HCEC 1CT (cell line): ENCODE data around the gene ABCA3.
A peak's percentile ranks its signal among the peaks of the same experiment; 100 is the strongest.
"Not testable (repeated sequence)": the region's sequence is repeated elsewhere in the genome, so short reads cannot be mapped to it uniquely, and the experiment has no call there.

Experiments
- DNase-seq: peaks from one replicate; pipeline ENCODE4 v3.0.0-alpha.2; 2017

ABCA3 gene

DNA sequence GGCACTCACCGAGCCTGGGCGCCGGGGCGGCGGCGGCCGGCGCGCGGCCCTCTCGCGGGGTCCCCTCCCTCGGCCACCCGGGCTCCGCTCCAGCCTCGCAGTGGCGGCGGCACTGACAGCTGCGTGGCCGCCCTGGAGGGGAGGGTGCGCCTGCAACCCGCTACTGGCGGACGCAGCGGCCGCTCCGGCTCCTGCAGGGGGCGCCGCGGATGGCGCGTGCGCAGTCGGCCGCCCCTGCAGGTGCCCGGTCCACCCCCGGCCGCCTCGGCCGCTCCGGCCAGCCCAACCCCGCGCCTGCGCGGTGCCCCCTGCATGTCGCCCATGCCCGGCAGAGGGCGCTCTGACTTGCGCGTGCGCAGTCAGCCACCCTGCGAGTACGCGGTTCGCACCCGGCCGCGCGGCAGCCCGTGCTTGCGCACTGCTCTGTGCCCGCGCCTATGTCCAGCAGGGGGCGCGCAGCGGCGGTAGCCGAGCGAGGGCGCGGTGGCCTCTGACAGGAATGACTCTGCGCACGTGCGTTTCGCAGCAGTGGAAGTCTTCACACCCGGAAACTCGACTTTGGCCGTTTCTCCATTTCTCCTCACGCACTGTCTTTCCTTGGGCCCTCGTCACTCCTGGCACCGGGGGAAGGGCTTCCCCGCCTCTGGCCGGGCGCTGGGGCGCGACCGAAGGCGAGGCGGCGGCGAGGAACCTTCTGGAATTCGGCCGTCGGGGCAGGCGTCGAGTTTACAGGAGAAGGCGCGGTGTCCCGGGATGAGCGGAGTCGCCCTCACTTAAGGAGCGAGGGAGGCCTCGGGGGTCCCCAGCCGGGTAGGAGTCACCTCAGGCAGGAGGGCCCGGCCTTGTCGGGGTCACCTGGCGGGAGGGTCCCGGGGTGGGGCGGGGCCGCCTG is at the start of gene ABCA3:
TSS of gene ABCA3 (minus strand) at position 165 of the 892 bp plus-strand sequence. CDS start 14,262 bp downstream, outside the sequence.
- peak; percentile 69 for DNase-seq

DNA sequence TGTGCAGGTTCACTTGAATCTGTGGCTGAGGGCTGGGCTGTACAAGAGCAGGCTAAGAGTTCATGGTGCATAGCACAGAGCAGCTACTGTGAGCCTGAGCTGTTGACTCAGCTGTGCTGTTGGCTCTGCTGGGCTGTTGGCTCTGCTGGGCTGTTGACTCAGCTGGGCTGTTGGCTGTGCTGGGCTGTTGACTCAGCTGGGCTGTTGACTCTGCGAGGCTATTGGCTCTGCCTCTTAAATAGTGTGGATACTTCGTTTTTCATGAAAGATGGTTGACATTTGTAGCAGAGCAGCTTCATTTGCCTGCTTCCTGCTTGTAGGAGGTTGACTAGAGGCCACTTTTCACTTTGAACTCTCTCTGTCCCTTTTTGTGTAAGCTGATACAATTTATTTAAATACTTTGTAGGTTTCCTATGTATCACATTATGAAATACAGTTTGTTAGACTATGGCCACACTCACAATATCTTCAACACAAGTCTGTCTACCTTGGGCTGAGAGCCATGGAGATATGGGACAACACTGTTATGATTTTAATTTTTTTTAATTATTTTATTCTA is 48.4 kb upstream of the ABCA3 start:
- peak; percentile 47 for DNase-seq

DNA sequence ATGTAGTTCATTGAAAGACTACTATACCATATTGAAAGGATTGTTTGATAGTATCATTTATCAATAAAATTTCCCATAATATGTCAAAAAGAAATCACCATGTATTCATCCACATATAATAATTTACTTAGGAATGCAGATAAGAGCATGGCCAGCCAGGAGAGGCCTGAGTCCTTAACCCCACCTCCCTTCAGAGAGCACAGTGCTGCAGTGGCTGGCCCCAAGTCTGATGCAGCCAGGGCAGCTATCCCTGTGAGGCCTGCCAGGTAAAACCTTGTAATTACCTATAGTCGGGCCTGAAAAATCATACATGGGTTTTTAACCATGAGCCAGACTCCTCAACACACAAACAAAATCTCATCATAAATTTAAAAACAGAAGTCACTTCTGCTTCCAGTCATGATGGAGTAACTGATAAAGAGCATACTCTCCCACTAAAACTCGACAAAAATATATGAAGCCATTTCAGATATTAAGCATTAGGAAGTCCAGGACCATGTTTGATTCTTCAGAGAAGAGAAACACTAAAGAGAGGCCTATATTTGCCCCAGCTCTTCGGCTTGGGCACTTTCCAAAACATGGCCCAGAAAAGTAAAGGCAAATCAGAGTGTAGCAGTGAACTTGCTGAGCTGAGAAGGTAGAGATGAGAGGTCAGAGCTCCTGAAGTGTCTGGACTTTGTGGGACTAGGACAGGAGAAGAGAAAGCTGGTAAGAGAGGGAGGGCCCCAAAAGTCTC is 47.8 kb upstream of the ABCA3 start:
- no peak for DNase-seq

DNA sequence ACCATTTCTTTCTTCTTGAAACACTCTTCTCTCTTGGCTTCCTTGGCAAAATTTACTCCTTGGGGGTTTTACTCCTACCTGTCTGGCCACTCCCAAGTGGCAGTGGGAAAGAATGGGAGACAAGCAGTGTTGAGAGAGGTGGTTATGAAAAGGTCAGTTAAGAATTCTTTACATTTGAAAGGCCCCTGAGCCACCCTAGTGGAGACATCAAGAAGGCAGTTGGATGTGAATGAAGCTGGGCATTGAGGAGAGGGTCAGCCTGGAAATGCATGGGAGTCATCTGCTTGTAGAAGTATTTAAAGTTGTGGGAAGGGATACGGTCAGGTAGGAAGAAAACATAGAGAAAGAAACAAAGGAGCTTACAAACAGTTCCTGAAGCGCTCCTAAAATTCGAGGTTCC is 46.5 kb upstream of the ABCA3 start:
- no peak for DNase-seq

DNA sequence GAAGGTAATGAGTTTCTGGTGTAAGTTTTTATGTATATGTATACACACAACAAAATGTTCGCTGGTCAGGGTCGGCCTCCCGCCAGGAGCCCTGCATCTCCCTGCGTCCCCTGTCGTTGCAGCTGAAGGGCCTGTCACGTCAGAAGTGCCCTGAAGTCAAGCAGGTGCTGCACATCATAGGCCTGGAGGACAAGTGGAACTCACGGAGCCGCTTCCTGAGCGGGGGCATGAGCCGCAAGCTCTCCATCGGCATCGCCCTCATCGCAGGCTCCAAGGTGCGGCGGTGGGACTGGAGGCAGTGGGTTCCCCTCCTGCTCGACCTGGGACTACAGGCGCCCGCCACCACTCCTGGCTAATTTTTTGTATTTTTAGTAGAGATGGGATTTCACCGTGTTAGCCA is 45.5 kb upstream of the ABCA3 start:
- not testable (repeated sequence) for DNase-seq

DNA sequence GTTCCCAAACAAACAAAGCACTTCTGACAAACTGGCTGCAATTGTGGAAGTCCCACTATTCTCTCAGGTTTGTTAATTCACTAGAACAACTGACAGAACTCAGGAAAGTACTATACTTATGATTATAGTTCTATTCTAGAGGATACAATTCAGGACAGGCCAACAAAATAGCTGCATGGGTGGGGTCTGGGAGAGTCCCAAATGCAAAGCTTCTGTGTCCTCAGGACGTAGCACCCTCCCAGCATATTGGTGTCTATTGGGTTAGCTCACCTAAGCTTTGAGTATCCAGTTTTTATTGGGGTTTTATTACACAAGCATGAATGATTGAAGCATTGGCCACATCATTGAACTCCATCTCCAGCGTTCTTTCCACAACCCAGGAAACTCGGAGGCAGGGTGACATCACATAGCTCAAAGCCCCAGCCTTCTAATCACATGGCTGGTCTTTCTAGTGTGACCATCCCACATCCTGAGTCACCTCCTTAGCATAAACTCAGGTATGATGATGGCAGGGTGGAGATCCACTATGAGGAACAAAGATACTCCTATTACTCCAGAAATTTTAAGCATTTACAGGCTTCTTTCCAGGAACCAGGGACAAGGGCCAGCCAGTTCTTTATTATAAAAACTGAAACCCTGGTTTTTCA is 44.8 kb upstream of the ABCA3 start:
- DNase-seq: no peak

DNA sequence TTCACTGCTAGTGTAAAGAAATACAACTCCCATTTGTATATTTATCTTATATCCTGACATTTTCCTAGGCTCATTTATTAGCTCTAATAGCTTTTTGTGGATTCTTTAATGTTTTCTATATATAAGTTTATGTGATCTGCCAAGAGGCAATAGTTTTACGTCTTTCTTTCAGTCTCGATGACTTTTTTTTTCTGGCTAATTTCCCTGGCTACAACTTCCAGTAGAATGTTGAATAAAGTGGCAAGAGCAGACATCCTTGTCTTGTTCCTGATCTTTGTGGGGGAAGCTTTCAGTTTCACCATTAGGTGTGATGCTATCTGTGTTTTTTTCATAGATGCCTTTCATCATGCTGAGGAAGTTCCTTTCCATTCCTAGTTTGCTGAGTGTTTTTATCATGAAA is 43.9 kb upstream of the ABCA3 start:
- DNase-seq: no peak

DNA sequence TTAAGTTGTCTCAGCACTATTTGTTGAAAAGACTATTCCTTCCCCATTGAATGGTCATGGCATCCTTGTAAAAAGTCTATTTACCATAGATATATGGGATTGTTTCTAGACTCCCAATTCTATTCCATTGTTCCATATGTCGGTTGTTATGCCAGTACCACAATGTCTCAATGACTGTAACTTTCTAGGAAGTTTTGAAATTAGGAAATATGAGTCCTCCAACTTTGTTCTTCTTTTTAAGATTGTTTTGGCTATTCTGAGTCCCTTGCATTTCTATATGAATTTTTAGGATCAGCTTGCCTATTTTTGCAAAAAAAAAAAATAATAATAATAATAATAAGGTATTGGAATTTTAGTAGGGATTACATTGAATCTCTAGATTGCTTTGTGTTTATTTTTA is 43.0 kb upstream of the ABCA3 start:
- no peak for DNase-seq

DNA sequence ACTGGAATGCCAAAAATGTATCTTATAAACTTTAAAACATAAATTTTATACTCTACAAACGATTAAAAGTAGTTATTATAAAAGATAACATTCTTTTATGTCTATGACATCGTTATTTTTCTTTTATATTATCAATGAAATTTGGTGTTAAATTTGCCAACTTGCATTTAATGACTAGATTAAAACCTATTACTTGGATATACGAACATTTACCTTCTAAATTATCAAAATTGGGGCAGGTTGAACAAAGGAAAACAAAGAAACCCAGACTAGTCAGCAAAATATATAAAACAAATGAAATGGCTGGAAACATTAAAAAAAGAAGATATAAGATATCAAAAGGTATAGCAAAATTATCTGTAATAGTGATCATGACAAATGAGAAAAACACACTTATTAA is 34.1 kb upstream of the ABCA3 start:
- no peak for DNase-seq

DNA sequence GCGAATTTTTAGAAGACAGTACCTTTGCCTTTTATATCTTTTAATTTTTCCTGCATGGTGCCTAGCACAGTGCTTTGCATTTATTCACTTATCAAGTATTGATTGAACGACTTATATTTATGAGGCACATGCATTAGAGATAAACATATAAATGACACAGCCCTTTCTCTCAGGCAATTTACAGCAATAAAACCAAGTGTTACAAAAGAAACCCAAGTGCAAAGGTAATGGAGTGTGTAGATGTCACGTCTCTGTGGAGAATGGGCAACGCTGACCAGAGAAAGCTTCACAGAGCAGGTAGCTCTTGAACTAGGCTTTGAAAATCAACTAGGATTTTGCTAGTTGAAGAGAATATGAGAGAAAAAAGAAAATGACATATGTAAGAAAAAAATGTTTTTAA is 32.6 kb upstream of the ABCA3 start:
- DNase-seq: no peak

DNA sequence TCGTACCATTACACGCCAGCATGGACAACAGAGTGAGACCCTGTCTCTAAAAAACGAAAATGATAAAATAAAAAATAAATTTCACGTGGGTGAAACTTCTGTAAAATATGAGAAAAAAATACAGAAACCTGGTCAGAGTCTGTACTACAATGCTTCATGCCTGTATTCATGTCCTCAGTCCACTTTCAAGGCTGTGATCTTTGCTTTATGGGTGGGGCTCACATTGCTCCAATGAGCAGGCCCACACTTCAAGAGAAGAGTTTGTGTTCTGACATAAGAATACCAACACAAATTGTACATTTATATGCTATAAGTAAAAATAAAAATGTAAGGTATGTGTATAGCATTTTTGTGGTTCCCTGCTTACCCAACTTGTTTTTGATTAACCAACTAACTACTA is 32.2 kb upstream of the ABCA3 start:
- no peak for DNase-seq

DNA sequence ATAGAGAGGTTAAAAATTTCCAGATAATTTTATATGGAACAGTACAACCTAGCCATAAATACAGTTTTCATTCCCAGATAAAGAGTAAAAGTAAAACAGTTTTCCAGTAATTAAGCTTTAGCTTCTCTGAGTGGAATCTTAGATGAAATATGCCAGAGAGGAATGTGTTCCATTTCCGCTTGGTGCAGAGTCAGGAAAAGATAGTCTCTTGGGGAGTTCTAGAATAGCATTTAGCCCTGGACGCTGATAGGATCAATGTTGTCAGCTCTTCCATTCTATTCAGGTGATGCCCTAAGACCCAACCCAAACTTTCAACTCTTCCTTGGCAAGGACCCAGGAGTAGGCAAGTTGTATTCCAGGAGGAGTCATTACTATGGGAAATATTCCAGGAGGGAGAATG is 30.9 kb upstream of the ABCA3 start:
- DNase-seq: no peak

DNA sequence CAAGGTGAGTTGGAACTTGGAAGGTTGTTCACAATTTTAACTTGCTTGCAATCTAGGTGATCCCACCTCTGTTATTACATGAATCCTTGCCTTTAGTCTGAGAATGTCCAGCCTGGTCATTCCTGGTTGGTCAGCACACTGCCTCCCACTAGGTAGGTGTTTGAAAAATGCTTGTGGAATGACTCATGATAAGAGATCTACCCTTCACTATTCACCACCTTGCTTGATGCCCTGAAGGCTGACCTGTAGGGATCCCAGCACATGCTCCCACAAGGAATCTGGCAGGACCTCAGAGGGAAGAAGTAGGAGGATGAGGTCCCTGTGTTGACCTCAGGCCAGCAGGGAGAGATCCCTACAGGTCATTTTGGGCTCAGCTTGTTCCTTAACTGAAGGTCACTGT is 30.2 kb upstream of the ABCA3 start:
- no peak for DNase-seq

DNA sequence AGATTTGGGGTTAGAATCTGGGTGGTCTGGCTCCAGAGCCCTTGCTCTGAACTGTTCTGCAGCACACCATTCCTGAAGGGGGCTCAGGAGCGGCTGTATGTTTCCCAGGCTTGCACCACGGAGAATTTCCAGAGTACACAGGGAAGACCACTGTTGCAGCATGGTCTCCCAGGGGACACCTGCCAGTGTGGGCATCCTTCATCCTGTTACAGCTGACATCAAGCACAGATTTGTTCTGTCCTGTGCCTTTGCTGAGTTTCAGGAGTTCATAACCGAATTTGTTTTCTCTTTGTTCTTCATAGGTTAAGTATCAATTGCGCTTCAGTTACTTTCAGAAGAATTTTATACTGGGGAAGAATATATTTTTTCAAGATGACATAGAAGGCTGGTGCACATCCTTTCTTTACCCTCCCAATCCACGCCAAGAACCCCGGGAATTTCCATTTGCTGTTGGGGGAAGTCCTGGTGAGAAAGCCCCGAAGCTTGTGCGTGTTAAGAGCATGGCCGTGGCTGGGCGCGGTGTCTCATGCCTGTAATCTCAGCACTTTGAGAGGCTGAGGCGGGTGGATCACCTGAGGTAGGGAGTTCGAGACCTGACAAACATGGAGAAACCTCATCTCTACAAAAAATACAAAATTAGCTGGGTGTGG is 26.3 kb upstream of the ABCA3 start:
- no peak for DNase-seq

DNA sequence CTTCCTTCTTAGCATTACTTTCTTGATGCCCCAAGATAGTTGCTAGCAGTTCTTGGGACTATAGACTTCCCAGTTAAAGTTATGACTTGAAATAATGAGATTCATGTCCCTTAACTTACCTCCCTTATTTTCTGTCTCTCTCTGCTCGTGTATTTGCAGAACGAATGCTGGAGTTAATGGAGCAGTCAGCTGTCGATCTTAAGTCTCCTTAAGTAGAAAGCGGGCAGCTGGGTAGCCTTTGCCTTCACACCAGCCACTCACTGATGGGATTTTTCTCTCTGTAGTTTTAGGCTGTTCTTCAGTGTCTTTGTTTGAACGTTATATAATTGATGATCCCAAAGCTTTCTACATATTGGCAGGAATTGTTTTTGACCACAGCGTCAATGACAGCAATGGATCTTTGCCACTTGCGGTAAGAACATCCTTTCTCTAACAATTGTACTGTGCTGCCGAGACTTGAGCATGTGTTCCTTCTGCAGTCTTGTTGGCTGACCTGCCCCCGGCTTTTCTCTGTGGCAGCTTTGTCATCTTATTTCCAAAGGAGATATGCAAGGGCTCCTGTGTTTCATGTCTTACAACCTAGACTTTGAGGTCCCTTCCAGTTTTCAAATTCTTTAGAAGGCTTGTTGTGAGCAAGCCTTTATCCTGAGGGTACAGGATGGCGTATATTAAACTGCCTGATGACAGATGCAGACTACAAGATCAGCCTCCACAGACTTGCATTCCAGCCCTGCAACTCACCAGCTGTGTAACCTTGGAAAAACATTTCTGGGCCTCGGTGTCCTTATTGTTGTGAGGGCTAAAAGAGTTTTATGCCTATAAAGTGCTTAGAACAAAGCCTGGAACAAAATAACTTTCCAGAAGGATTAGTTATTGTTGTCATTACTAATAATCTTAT is 25.1 kb upstream of the ABCA3 start:
- DNase-seq: peak; percentile 32

DNA sequence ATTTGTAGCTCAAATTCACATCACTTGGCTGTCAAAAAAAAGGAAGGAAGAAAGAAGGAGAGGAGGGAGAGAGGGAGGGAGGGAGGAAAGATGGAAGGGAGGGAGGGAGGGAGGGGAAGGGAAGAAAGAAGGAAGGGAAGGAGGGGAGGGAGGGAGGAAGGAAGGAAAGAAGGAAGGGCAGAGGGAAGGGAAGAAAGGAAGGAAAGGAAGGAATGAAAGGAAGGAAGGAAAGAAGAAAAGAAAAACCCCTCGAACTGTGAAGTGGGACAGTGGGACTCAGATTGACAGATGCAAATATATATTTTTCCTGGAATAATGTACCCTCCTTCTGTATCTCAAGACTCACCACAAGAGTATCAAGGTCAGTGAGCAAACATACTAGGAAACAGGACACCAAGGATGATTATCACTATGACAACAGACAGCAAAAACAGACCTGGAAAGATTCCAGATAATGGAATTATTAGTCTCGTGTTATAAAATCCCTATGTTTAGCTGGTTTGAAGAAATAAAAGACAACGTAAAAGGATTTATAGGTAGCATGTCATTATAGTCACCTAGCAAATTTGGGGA is 24.2 kb upstream of the ABCA3 start:
- DNase-seq: no peak

DNA sequence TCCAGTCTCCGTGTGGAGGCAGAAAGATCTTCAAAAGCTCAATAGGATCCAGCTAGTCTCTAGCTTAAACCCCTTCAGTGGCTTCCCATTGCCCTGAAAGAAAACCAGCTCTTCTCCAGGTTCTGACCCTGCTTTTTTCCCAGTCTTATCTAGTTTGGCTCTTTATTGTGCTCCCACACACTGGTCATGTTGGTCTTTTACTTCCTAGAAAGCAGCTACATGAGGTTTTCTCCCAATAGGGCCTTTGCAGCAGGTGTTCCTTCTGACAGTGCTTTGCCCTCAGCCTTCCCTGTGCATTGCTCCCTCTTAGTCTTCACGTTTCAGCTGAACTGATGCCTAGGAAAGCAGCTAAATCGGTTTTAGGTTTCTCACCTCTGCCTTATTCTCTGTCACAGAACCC is 21.7 kb upstream of the ABCA3 start:
- DNase-seq: no peak

DNA sequence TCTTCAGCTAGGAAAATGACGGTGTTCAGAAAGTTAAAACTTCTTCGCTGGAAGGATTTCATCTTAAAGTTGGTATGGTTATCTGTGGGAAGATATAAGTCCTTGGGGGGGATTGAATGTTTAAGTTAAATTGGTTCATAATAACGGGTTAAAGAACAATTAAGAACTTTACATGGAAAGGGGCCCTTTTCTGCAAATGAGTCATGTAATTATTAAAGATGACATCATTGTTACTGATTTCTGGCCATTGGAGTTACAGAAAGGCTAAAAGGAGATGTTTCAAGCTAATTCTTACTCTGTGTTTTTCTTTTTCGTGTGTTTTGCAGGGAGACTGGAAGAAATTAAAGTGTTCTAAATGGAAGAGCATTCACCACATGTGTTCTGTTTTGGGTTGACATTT is 20.6 kb upstream of the ABCA3 start:
- DNase-seq: no peak

DNA sequence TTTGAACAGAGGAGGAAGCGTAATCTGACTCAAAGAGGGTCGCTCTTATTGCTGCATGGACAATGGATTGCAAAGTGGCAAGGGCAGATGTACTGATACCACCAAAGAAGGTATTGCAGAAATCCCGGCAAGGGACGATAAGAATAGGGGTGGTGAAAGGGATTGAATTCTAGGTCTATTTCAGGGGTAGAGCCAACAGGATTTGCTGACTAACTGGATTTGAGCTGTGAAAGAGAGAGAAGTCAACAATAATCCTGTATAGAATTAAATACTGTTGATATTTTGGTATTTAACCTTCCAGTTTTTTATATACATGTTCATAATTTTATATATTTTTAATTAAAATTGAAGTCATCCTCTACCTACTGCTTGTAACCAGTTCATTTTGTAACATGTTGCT is 19.4 kb upstream of the ABCA3 start:
- no peak for DNase-seq

DNA sequence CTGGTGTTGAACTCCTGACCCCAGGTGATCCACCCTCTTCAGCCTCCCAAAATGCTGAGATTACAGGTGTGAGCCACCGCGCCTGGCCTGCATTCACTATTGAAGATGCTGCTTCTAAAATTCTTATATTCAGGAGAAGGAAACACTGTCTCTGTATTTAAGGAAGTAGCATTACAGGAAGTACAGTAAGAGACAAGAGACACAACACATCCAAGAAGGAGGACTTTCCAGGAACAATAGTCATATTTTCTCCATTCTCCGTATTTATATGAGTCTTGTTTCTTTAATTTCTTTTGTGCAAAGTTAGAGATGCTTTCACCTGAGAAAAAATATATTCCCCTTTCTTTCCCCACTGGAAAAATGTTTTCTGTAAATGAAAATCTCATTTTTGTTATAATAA is 18.3 kb upstream of the ABCA3 start:
- no peak for DNase-seq

DNA sequence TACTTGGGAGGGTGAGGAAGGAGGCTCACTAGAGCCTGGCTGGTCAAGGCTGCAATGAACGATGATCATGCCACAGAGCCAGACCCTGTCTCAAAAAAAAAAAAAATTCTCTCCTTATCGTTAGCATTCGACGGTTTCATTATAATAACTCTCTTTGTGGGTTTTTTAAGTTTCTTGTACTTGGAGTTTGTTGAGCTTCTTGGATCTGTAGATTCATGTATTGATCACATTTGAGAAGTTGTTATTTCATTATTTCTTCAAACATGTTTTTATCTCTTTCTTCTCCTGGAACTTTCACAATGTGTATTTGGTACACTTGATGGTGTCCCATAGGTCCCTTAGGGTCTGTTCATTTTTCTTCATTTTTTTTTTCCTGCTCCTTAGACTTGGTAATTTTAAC is 16.8 kb upstream of the ABCA3 start:
- DNase-seq: no peak

DNA sequence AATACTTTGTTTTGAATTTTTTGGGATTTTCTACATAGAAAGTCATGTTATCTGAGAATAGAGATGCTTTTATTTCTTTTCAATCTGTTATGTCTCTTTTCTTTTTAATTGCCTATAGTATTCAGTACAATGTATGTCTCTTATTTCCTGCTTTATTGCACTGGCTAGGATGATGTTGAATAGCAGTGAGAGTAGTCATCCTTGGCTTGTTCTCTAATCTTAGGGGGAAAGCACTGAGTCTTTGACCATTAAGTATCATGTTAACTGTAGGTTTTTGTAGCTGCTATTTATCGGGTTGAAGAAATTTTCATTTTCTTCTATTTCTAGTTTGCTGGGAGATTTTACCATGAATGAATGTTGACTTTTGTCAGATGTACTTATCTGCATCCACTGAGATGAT is 10.0 kb upstream of the ABCA3 start:
- DNase-seq: no peak
